GM23338 (cell line): ENCODE measurements around the gene TSPAN5. TPM values are rescaled to one million over a fixed set of nuclear protein-coding genes. Genes with fewer than 3 reads are reported as not detected.

Source experiments
- ATAC-seq: fragments of 200-7000 bp; cut with Tn5 transposase; 3 replicates; pipeline ENCODE4 v1.9.1; 2020
- DNase-seq: peaks from one replicate; pipeline ENCODE4 v3.0.0-alpha.2; 2015; ENCODE audit warnings: low spot score
- H2AFZ ChIP-seq: fragments of 200-600 bp; sonication (generic); 2 replicates; pipeline ENCODE4 v1.8.0; 2016; ENCODE audit warnings: antibody characterized with exemption, mild to moderate bottlenecking, moderate library complexity
- H3F3A ChIP-seq: fragments of 200-600 bp; sonication (generic); replicated peaks from 2 replicates; pipeline ENCODE4 v1.8.0; 2017; ENCODE audit warnings: antibody characterized with exemption, mixed run types, low read depth
- H3K27ac ChIP-seq: fragments of 200-600 bp; sonication (generic); 2 replicates; pipeline ENCODE4 v1.6.1; 2016; ENCODE audit warnings: low read depth
- H3K27me3 ChIP-seq: fragments of 200-600 bp; sonication (generic); 2 replicates; pipeline ENCODE4 v1.8.0; 2016; ENCODE audit warnings: mild to moderate bottlenecking, mixed run types, moderate library complexity; ENCODE audit not compliant: insufficient read depth
- H3K36me3 ChIP-seq: fragments of 200-600 bp; sonication (generic); 2 replicates; pipeline ENCODE4 v1.8.0; 2016; ENCODE audit warnings: mild to moderate bottlenecking; ENCODE audit not compliant: insufficient read depth
- H3K4me1 ChIP-seq: fragments of 200-600 bp; sonication (generic); 2 replicates; pipeline ENCODE4 v1.8.0; 2016; ENCODE audit warnings: mild to moderate bottlenecking, moderate library complexity; ENCODE audit not compliant: insufficient read depth
- H3K4me2 ChIP-seq: fragments of 200-600 bp; sonication (generic); 2 replicates; pipeline ENCODE4 v1.7.1; 2017; ENCODE audit warnings: mixed run types
- H3K4me3 ChIP-seq: fragments of 200-600 bp; sonication (generic); 2 replicates; pipeline ENCODE4 v1.6.1; 2016; ENCODE audit warnings: mixed run types
- H3K79me2 ChIP-seq: fragments of 200-600 bp; sonication (generic); replicated peaks from 2 replicates; pipeline ENCODE4 v1.8.0; 2017; ENCODE audit warnings: mild to moderate bottlenecking; ENCODE audit not compliant: insufficient read depth
- H3K9me2 ChIP-seq: fragments of 200-600 bp; sonication (generic); 2 replicates; pipeline ENCODE4 v1.8.0; 2017; ENCODE audit not compliant: insufficient read depth
- H4K20me1 ChIP-seq: fragments of 200-600 bp; sonication (generic); replicated peaks from 2 replicates; pipeline ENCODE4 v1.8.0; 2017; ENCODE audit warnings: mild to moderate bottlenecking; ENCODE audit not compliant: insufficient read depth
- H3K27ac Mint-ChIP-seq: 2 replicates; pipeline ENCODE4 v1.8.0; 2020; ENCODE audit warnings: inconsistent platforms, mild to moderate bottlenecking, moderate library complexity, mixed read lengths
- H3K27me3 Mint-ChIP-seq: 3 replicates; pipeline ENCODE4 v1.8.0; 2022; ENCODE audit warnings: low read depth, mild to moderate bottlenecking, moderate library complexity, mixed read lengths, inconsistent platforms; ENCODE audit not compliant: insufficient read depth, poor library complexity
- H3K36me3 Mint-ChIP-seq: 3 replicates; pipeline ENCODE4 v1.8.0; 2021; ENCODE audit warnings: low read depth, mild to moderate bottlenecking, inconsistent platforms, moderate library complexity, mixed read lengths
- H3K4me1 Mint-ChIP-seq: 3 replicates; pipeline ENCODE4 v1.8.0; 2020; ENCODE audit warnings: mild to moderate bottlenecking, inconsistent platforms, mixed read lengths
- H3K4me3 Mint-ChIP-seq: 3 replicates; pipeline ENCODE4 v1.8.0; 2021; ENCODE audit warnings: moderate library complexity, mild to moderate bottlenecking, inconsistent platforms, mixed read lengths
- H3K9me3 Mint-ChIP-seq: 3 replicates; pipeline ENCODE4 v1.8.0; 2020; ENCODE audit warnings: moderate library complexity, mild to moderate bottlenecking, inconsistent platforms, mixed read lengths
- CREB1 ChIP-seq: fragments of 250-450 bp; sonication (Bioruptor Pico); IDR thresholded peaks from 2 replicates; pipeline ENCODE4 v1.5.0; 2020; ENCODE audit warnings: low read depth, mild to moderate bottlenecking, moderate library complexity
- CTCF ChIP-seq, 2 experiments: fragments of 200-600 bp in 1 of 2; sonication (generic) in 1 of 2; conservative IDR thresholded peaks; 2 replicates each; pipeline versions ENCODE4 v1.5.1 to v1.6.1; 2016 to 2017; ENCODE audit warnings: antibody characterized with exemption in 2 of 2, low read depth in 2 of 2, mild to moderate bottlenecking in 2 of 2, moderate library complexity in 1 of 2
- ETS1 ChIP-seq: IDR thresholded peaks from 2 replicates; pipeline ENCODE4 v1.6.1; 2016; ENCODE audit warnings: antibody characterized with exemption
- EZH2 ChIP-seq: fragments of 200-600 bp; sonication (generic); IDR thresholded peaks from one replicate; pipeline ENCODE4 v1.8.0; 2017; ENCODE audit warnings: antibody characterized with exemption, mild to moderate bottlenecking, low read depth; ENCODE audit not compliant: unreplicated experiment
- EZH2phosphoT487 ChIP-seq: fragments of 200-600 bp; sonication (generic); IDR thresholded peaks from one replicate; pipeline ENCODE4 v1.8.1; 2018; ENCODE audit warnings: antibody characterized with exemption; ENCODE audit not compliant: unreplicated experiment
- JUNB ChIP-seq: IDR thresholded peaks from one replicate; pipeline ENCODE4 v1.6.1; 2016; ENCODE audit warnings: antibody characterized with exemption; ENCODE audit not compliant: unreplicated experiment
- NANOG ChIP-seq: IDR thresholded peaks from 2 replicates; pipeline ENCODE4 v1.6.1; 2016; ENCODE audit warnings: antibody characterized with exemption, borderline replicate concordance
- POLR2AphosphoS5 ChIP-seq: IDR thresholded peaks from 2 replicates; pipeline ENCODE4 v1.6.1; 2016; ENCODE audit warnings: antibody characterized with exemption, low read depth
- REST ChIP-seq: IDR thresholded peaks from one replicate; pipeline ENCODE4 v1.6.1; 2018; ENCODE audit warnings: antibody characterized with exemption; ENCODE audit not compliant: unreplicated experiment
- STAT1 ChIP-seq: IDR thresholded peaks from one replicate; pipeline ENCODE4 v1.6.1; 2016; ENCODE audit warnings: antibody characterized with exemption; ENCODE audit not compliant: unreplicated experiment
- ZNF114 ChIP-seq: fragments of 250-450 bp; sonication (Bioruptor Pico); IDR thresholded peaks from 2 replicates; pipeline ENCODE4 v1.5.0; 2020; ENCODE audit warnings: mild to moderate bottlenecking, moderate library complexity
- ZNF331 ChIP-seq: fragments of 250-450 bp; sonication (Bioruptor Pico); IDR thresholded peaks from 2 replicates; pipeline ENCODE4 v1.5.0; 2020; ENCODE audit warnings: low read depth, mild to moderate bottlenecking, moderate library complexity
- ZNF462 ChIP-seq: fragments of 250-450 bp; sonication (Bioruptor Pico); IDR thresholded peaks from 2 replicates; pipeline ENCODE4 v1.5.0; 2020; ENCODE audit warnings: mild to moderate bottlenecking, moderate library complexity
- polyA plus RNA-seq: library from polyadenylated mRNA; unstranded; fragments of >200 nt; fragmentation: Nextera tagmentation; extraction: Ambion mirVana; gene quantifications from 2 replicates; pipeline ENCODE4 v1.2.1, GENCODE V29; 2016
- total RNA-seq: library from RNA; depleted of rRNA; stranded (reverse); fragments of >200 nt; shearing (Covaris generic); gene quantifications from 2 replicates; pipeline ENCODE4 v1.2.3, GENCODE V29; 2014

TSPAN5 gene
- total and polyA plus RNA-seq, 2 experiments from 2014 or later = 18.6 to 21.5 TPM

GRCh38 chr4:98624642-98625041 lies 33.8 kb downstream of the TSPAN5 start:
- H3K4me3 ChIP-seq = no peak overlapping the region
- no peak overlapping the region for H3K4me2 ChIP-seq
- TF ChIP-seq CREB1 (CRISPR knock-in tag) (no peak), ZNF114 (no peak), STAT1 (no peak), ETS1 (no peak), EZH2phosphoT487 (no peak), ZNF331 (no peak), EZH2 (no peak), NANOG (no peak), JUNB (no peak), POLR2AphosphoS5 (no peak), ZNF462 (no peak), REST (no peak), CTCF (conservative IDR thresholded peaks at IDR 0.05; ENCODE audit: low read depth in 2 of 2) (no peak)
- no peaks in the 10 kb centered on the region for H3K36me3 ChIP-seq
- peaks cover 7% of the 10 kb centered on the region for H3K27me3 Mint-ChIP-seq
- no peaks in the 10 kb centered on the region for H3K36me3 Mint-ChIP-seq
- no peaks in the 10 kb centered on the region; the same call in 1 of the 2 replicates for H4K20me1 ChIP-seq
- H3K4me1 ChIP-seq = peaks cover 43% of the 10 kb centered on the region
- H3K4me1 Mint-ChIP-seq = peaks cover 52% of the 10 kb centered on the region
- H3K27ac ChIP-seq = no peak overlapping the region
- H3K27me3 ChIP-seq = no peaks in the 10 kb centered on the region
- DNase-seq (no peak), ATAC-seq (no peak)
- no peak overlapping the region for H3K27ac Mint-ChIP-seq
- H3F3A ChIP-seq = no peaks in the 10 kb centered on the region
- H3K4me3 Mint-ChIP-seq = no peak overlapping the region
- H3K79me2 ChIP-seq = peaks cover 68% of the 10 kb centered on the region
- no peaks in the 10 kb centered on the region for H3K9me3 Mint-ChIP-seq
- H2AFZ ChIP-seq = no peak overlapping the region
- H3K9me2 ChIP-seq = no peaks in the 10 kb centered on the region
